Calu3 (cell line): ENCODE measurements around the gene ANGPTL8. TPM values are rescaled to one million over a fixed set of nuclear protein-coding genes. Genes with fewer than 3 reads are reported as not detected.

ENCODE experiments used
- BruUV-seq: library from RNA; stranded (reverse); fragments of 400-500 nt; replicated peaks from 2 replicates; lab custom pipeline; 2021; lab: Mats Ljungman, UMichigan
- CTCF ChIA-PET: fragments of 300-600 bp; sonication (Branson Sonifier 250); formaldehyde crosslinking; loops from one replicate; lab custom pipeline; 2022; ENCODE audit warnings: antibody characterized with exemption; lab: Charles Lee
- DNase-seq: peaks from one replicate; pipeline ENCODE4 v3.0.0; 2022
- H3K27ac Mint-ChIP-seq: one replicate; pipeline ENCODE4 v1.8.0; 2022; ENCODE audit warnings: mixed read lengths; ENCODE audit not compliant: unreplicated experiment
- H3K27me3 Mint-ChIP-seq: one replicate; pipeline ENCODE4 v1.8.0; 2022; ENCODE audit warnings: mixed read lengths; ENCODE audit not compliant: unreplicated experiment
- H3K36me3 Mint-ChIP-seq: one replicate; pipeline ENCODE4 v1.8.0; 2022; ENCODE audit warnings: mild to moderate bottlenecking, moderate library complexity, mixed read lengths; ENCODE audit not compliant: insufficient read depth, unreplicated experiment
- H3K4me1 Mint-ChIP-seq: one replicate; pipeline ENCODE4 v1.8.0; 2022; ENCODE audit warnings: mild to moderate bottlenecking, low read depth, mixed read lengths; ENCODE audit not compliant: unreplicated experiment
- H3K4me3 Mint-ChIP-seq: one replicate; pipeline ENCODE4 v1.8.0; 2022; ENCODE audit warnings: mild to moderate bottlenecking, low read depth, moderate library complexity, mixed read lengths; ENCODE audit not compliant: unreplicated experiment
- H3K9me3 Mint-ChIP-seq: one replicate; pipeline ENCODE4 v1.8.0; 2022; ENCODE audit warnings: low read depth, mixed read lengths; ENCODE audit not compliant: unreplicated experiment
- intact Hi-C: fragments of 100-400 bp; cut with micrococcal nuclease; formaldehyde crosslinking; loops from one replicate; pipeline ENCODE4 v1.10.0; 2022; ENCODE audit not compliant: unreplicated experiment
- total RNA-seq: library from RNA; stranded (reverse); gene quantifications from 2 replicates; pipeline ENCODE4 v1.2.3, GENCODE V29; 2022
- TF ChIP-seq, protein P1 (sequence below): fragments of 200-600 bp; IDR thresholded peaks from one replicate; pipeline ENCODE4 v1.8.0; 2022; ENCODE audit warnings: antibody characterized with exemption; ENCODE audit not compliant: unreplicated experiment

Gene ANGPTL8
- total RNA-seq, 1 experiment from 2014 or later: not detected

- no peak for DNase-seq
- Mint-ChIP-seq H3K27ac (no peak overlapping the region), H3K4me1 (peaks cover 20% of the 10 kb centered on the region), H3K9me3 (no peaks in the 10 kb centered on the region), H3K4me3 (no peak overlapping the region), H3K36me3 (peaks cover 28% of the 10 kb centered on the region), H3K27me3 (no peaks in the 10 kb centered on the region)
- TF ChIP-seq, protein P1, sequence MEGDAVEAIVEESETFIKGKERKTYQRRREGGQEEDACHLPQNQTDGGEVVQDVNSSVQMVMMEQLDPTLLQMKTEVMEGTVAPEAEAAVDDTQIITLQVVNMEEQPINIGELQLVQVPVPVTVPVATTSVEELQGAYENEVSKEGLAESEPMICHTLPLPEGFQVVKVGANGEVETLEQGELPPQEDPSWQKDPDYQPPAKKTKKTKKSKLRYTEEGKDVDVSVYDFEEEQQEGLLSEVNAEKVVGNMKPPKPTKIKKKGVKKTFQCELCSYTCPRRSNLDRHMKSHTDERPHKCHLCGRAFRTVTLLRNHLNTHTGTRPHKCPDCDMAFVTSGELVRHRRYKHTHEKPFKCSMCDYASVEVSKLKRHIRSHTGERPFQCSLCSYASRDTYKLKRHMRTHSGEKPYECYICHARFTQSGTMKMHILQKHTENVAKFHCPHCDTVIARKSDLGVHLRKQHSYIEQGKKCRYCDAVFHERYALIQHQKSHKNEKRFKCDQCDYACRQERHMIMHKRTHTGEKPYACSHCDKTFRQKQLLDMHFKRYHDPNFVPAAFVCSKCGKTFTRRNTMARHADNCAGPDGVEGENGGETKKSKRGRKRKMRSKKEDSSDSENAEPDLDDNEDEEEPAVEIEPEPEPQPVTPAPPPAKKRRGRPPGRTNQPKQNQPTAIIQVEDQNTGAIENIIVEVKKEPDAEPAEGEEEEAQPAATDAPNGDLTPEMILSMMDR: no peak
- BruUV-seq: no TSS peak
- intact Hi-C loops: loop anchor here (10.0 kb wide), 1 partner anchor 171 kb away; no protein-coding TSS in a partner anchor
- CTCF ChIA-PET: no interaction called here
These were observed 33.4 kb upstream of the ANGPTL8 start for GRCh38 chr19:11205939-11206570.

DNA sequence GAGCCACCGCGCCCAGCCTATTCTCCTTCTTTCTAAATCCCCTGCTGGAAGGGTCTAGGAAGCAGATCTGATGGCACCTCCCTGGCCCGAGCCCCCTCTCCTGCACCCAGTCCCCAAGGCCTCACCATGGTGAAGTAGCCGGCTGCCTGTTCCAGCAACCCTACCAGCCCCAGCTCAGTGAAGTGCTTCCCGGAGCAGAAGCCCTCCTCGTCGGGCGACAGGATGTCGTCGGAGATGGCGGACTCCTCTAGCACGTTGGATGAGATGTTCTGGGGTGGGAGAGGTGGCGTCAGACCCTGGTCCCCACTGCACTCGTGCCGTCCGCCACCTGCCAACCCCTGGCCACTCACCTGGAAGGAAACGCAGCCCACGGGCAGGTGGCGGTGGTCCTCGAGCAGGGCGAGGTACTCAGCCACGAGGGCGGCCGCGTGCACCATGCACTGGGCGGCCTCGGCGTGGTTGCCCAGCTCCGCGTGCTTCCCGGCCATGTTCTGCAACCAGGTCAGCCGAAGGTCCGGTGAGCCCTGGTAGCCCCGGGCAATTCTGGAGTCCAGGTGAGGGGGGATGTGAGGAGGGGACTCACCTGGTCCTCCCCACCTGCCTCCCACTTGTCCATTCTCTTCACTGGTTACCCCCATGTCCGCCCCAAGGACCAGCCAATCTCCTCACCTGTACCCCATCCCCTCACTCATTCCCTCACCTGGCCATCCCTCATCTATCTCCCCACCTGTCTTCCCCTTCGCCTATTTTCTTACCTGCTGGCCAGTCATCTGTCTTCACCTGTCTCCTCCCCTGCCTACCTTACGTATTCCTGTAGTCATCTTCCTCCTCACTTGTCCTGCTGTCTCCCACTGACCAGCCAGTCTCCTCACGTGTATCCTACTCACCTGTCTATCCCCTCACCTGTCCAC is 30.6 kb upstream of the ANGPTL8 start:
- no TSS peak for BruUV-seq
- Mint-ChIP-seq H3K9me3 (no peaks in the 10 kb centered on the region), H3K4me1 (peaks cover 9% of the 10 kb centered on the region), H3K27ac (no peak overlapping the region), H3K27me3 (no peaks in the 10 kb centered on the region), H3K4me3 (no peak overlapping the region), H3K36me3 (peaks cover 23% of the 10 kb centered on the region)
- intact Hi-C loops: loop anchor here (10.0 kb wide), 1 partner anchor 174 kb away; no protein-coding TSS in a partner anchor
- TF ChIP-seq, protein P1: no peak
- CTCF ChIA-PET: interaction anchor here (0.7 kb wide), 2 partner anchors 22 to 282 kb away, joined by 3 to 5 read pairs; no protein-coding TSS in a partner anchor
- DNase-seq: no peak

- Mint-ChIP-seq H3K4me3 (no peak overlapping the region), H3K36me3 (peaks cover 19% of the 10 kb centered on the region), H3K27ac (no peak overlapping the region), H3K27me3 (no peaks in the 10 kb centered on the region), H3K9me3 (no peaks in the 10 kb centered on the region), H3K4me1 (no peaks in the 10 kb centered on the region)
- TF ChIP-seq, protein P1: no peak
- no peak for DNase-seq
- CTCF ChIA-PET: no interaction called here
- intact Hi-C loops: loop anchor here (10.0 kb wide), 1 partner anchor 175 kb away; no protein-coding TSS in a partner anchor
- BruUV-seq: no TSS peak
These were observed 29.4 kb upstream of the ANGPTL8 start for GRCh38 chr19:11209839-11210655.

- Mint-ChIP-seq H3K4me1 (no peaks in the 10 kb centered on the region), H3K4me3 (no peak overlapping the region), H3K27me3 (no peaks in the 10 kb centered on the region), H3K27ac (no peak overlapping the region), H3K36me3 (peaks cover 19% of the 10 kb centered on the region), H3K9me3 (no peaks in the 10 kb centered on the region)
- TF ChIP-seq, protein P1: no peak
- CTCF ChIA-PET: no interaction called here
- intact Hi-C loops: no loop called here
- BruUV-seq: no TSS peak
- no peak for DNase-seq
These were observed 28.8 kb upstream of the ANGPTL8 start for GRCh38 chr19:11210656-11210928.
